ENCODE measurements around the gene TOMM20. TPM values are rescaled to one million over a fixed set of nuclear protein-coding genes. Genes with fewer than 3 reads are reported as not detected.

TOMM20 gene
- total RNA-seq, 1 experiment from 2014 or later: 184 TPM

GRCh38 chr1:235067396-235068157 lies 61.1 kb downstream of the TOMM20 start:
- RAD21 ChIA-PET (ENCODE audit: low non-redundant PET in 1 of 2, low total read pairs in 2 of 2, uncharacterized antibody in 2 of 2, unreplicated experiment in 2 of 2): interaction anchor here in 1 of 2 experiments (1.4 kb wide), 1 partner anchor 11 kb away, joined by 3 read pairs; no protein-coding TSS in a partner anchor
- Histone ChIP-seq H3K9me3 (ENCODE audit: control insufficient read depth in 1 of 2, insufficient read depth in 1 of 2, low read depth in 1 of 2, low read length in 2 of 2) (no peaks in the 10 kb centered on the region), H2AFZ (ENCODE audit: low read depth, low read length, poor library complexity, severe bottlenecking) (no peak overlapping the region), H3K36me3 (ENCODE audit: control insufficient read depth in 1 of 2, insufficient read depth in 2 of 2, low read length in 2 of 2) (no peaks in the 10 kb centered on the region), H3K27me3 (ENCODE audit: insufficient read depth, low read length) (peaks cover 17% of the 10 kb centered on the region; the same call in 1 of the 2 replicates), H3K4me2 (ENCODE audit: low read length) (peak overlapping the region; percentile 74), H3K9me2 (ENCODE audit: insufficient read depth) (no peaks in the 10 kb centered on the region), H3K4me3 (replicated peaks in 1 of 2; ENCODE audit: low read depth in 1 of 2, low read length in 2 of 2) (peak overlapping the region in 1 of 2 experiments; percentile 31; a peak in 2 of 4 replicates), H3K9ac (ENCODE audit: low read length) (0 out of 2 replicates have a peak overlapping the region, but pooled peaks have one; percentile 17), H3K27ac (ENCODE audit: low read depth, low read length) (peak overlapping the region; percentile 24; the same call in 1 of the 2 replicates), H3K4me1 (ENCODE audit: control insufficient read depth in 1 of 2, insufficient read depth in 2 of 2, low read length in 2 of 2) (peaks cover 23 to 43% of the 10 kb centered on the region in 2 experiments), H4K20me1 (ENCODE audit: insufficient read depth) (no peaks in the 10 kb centered on the region), H3K79me2 (ENCODE audit: insufficient read depth, low read length) (no peaks in the 10 kb centered on the region)
- peak; percentile 92 for ATAC-seq
- DNase-seq (ENCODE audit: low read depth, low spot score): peak; percentile 94
- intact Hi-C loops (cut with micrococcal nuclease): loop anchor here (5.0 to 10.0 kb wide), 2 partner anchors 50 to 193 kb away; no protein-coding TSS in a partner anchor
- BruUV-seq (replicated peaks): no TSS peak
- POLR2A ChIA-PET: interaction anchor here (1.2 kb wide), 1 partner anchor 87 kb away, joined by 3 read pairs; no protein-coding TSS in a partner anchor
- CTCF ChIA-PET: interaction anchor here (1.2 kb wide), 1 partner anchor 16 kb away, joined by 3 read pairs; no protein-coding TSS in a partner anchor
- TF ChIP-seq FOSL1 (IDR thresholded peaks at IDR 0.05; ENCODE audit: low read depth) (peak; percentile 70; the same call in 1 of the 2 replicates), TCF7L2 (IDR thresholded peaks at IDR 0.05; ENCODE audit: borderline replicate concordance, extremely low read depth, insufficient read depth, insufficient read length) (peak; percentile 73), POLR2A (IDR thresholded peaks at IDR 0.05; ENCODE audit: borderline replicate concordance, extremely low read depth, insufficient read depth, insufficient read length) (no peak), EZH2phosphoT487 (IDR thresholded peaks at IDR 0.05; ENCODE audit: borderline replicate concordance) (no peak), YY1 (IDR thresholded peaks at IDR 0.05; ENCODE audit: extremely low read depth, insufficient replicate concordance, low read depth, low read length) (no peak), ZNF274 (IDR thresholded peaks at IDR 0.05; ENCODE audit: low read depth, low read length) (no peak), SP1 (IDR thresholded peaks at IDR 0.05; ENCODE audit: low read depth) (peak; percentile 89), EZH2 (IDR thresholded peaks at IDR 0.05) (no peak), SIN3A (IDR thresholded peaks at IDR 0.05; ENCODE audit: low read depth) (peak; percentile 75), EGR1 (IDR thresholded peaks at IDR 0.05; ENCODE audit: low read depth) (no peak), REST (IDR thresholded peaks at IDR 0.05; ENCODE audit: low read depth) (no peak), CBX3 (IDR thresholded peaks at IDR 0.05; ENCODE audit: low read depth) (peak; percentile 86), RAD21 (IDR thresholded peaks at IDR 0.05; ENCODE audit: low read depth) (peak; percentile 34), ZFX (IDR thresholded peaks at IDR 0.05) (no peak), ELF1 (IDR thresholded peaks at IDR 0.05; ENCODE audit: borderline replicate concordance, low read depth) (no peak), ZBTB33 (IDR thresholded peaks at IDR 0.05; ENCODE audit: extremely low read depth, insufficient replicate concordance, low read length) (peak; percentile 32), POLR2AphosphoS5 (IDR thresholded peaks at IDR 0.05; ENCODE audit: low read depth, low read length) (peak; percentile 62; the same call in 1 of the 2 replicates), CEBPB (IDR thresholded peaks at IDR 0.05; ENCODE audit: low read depth) (peak; percentile 64; the same call in 1 of the 2 replicates), MAX (IDR thresholded peaks at IDR 0.05) (peak; percentile 82), SRF (IDR thresholded peaks at IDR 0.05; ENCODE audit: low read depth) (no peak), ATF3 (IDR thresholded peaks at IDR 0.05) (no peak), JUND (IDR thresholded peaks at IDR 0.05) (peak; percentile 89)
